T-helper 2 cell treated with Interferon-gamma antibody and Interleukin-4, amounts not matched to agents 5 μg/mL and 100 μg/mL, for 36 hours (primary cell): ENCODE results near the gene DDX54.

Experiments used
- DNase-seq: peaks from one replicate; pipeline ENCODE4 v3.0.0; 2021; ENCODE audit warnings: low spot score
- H3K27ac Mint-ChIP-seq: one replicate; pipeline ENCODE4 v1.8.0; 2021; ENCODE audit warnings: mild to moderate bottlenecking, mixed read lengths
- H3K27me3 Mint-ChIP-seq: one replicate; pipeline ENCODE4 v1.8.0; 2021; ENCODE audit warnings: low read depth, mixed read lengths
- H3K36me3 Mint-ChIP-seq: one replicate; pipeline ENCODE4 v1.8.0; 2021; ENCODE audit warnings: low read depth, mixed read lengths
- H3K4me1 Mint-ChIP-seq: one replicate; pipeline ENCODE4 v1.8.0; 2021; ENCODE audit warnings: low read depth, mixed read lengths
- H3K4me3 Mint-ChIP-seq: one replicate; pipeline ENCODE4 v1.8.0; 2022; ENCODE audit warnings: mild to moderate bottlenecking, moderate library complexity, mixed read lengths
- H3K9me3 Mint-ChIP-seq: one replicate; pipeline ENCODE4 v1.8.0; 2021; ENCODE audit warnings: mixed read lengths

The DDX54 gene

DNA sequence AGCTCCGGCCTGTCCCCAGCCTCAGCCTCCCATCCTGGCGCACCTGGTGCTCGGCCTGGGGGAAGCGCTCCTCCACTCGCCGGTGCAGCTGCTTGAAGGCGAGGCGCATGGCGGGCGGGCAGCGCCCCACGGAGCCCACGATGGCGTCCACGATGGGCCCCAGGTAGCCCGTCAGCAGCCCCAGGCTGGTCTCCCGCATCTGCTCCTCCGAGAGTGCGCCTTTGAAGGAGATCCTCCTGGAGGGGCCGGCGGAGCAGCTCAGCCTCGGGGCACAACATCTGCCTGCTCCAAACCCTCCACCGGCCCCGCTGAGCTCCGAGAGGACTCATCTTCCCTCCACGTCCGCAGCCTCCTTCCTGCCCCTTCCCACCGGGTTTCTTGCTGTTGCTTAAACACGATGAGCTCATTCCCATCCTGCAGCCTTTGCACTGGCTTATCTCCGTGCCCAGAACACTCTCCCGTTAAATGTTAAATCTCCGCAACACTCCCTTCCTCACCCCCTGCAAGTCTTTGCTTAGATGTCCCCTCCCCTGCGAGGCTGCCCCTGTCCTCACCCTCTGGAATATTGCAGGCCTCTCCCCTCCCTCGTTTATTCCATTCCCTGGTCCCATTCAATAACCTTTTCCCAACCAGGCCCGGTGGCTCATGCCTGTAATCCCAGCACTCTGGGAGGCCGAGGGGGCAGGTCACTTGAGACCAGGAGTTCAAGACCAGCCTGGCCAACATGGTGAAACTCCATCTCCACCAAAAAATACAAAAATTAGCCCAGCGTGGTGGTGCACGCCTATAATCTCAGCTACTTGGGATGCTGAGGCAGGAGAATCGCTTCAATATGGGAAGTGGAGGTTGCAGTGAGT lies 73.0 kb downstream of the DDX54 start:
- DNase-seq, result no peak
- Mint-ChIP-seq H3K4me1 (no peaks in the 10 kb centered on the region), H3K9me3 (no peaks in the 10 kb centered on the region), H3K4me3 (no peak overlapping the region), H3K27ac (no peak overlapping the region), H3K27me3 (no peaks in the 10 kb centered on the region), H3K36me3 (no peaks in the 10 kb centered on the region)

DNA sequence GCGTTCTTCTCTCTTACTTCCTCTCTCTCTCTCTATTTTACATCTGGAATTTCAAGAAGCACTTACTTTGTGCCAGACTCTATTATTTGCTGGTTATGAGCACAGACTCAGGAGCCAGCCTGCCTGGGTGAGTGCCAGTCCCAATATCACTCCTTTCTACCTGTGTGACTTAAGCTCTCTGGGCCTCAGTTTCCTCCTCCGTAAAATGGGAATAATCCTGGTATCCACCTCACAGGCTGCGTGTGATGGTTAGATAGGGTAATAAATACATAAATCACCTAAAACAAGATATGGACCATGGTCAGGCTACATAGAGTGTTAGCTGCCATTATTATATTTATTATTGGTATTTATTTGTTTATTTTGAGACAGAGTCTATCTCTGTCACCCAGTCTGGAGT lies 74.0 kb downstream of the DDX54 start:
- no peaks in the 10 kb centered on the region for H3K4me1 Mint-ChIP-seq
- no peak overlapping the region for H3K27ac Mint-ChIP-seq

DNA sequence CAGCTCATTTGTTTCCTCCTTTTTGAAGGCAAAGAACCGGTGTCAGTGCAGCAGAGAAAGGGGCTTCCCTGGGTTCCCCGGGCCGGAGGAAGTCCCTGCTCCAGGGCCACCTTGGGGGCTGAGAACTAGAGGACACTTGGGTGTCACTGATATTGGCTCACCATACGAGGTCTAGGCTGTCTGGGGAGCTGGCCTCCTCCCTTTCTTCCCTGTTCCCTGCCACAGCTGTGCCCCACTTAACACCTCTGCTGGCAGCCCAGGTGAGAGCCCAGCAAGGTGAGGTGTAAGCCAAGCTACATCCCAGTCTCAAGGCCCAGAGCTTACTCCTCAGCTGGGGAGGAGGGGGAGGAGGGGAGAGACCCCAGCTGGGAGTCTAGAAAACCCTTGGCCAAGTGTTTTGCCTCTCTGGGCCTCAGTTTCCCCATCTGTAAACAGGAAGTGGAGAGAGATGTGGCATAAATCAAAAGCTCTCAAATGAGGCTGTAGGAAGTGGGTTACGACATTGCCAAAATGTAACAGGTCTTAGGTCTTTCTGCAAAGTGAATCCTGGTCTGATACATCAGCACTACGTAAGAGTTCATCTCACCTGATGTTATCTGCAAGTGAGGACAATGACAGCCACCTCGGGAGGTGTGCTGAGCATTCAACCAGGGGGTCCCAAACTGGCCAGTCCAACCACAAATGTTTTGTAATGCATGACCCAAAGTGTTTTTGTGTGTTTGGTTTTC lies 75.2 kb downstream of the DDX54 start:
- DNase-seq, result no peak
- no peaks in the 10 kb centered on the region for H3K4me1 Mint-ChIP-seq
- no peaks in the 10 kb centered on the region for H3K27me3 Mint-ChIP-seq
- no peaks in the 10 kb centered on the region for H3K9me3 Mint-ChIP-seq
- H3K4me3 Mint-ChIP-seq, result no peak overlapping the region
- H3K36me3 Mint-ChIP-seq, result no peaks in the 10 kb centered on the region
- H3K27ac Mint-ChIP-seq, result no peak overlapping the region

More for the DNA sequence above, 74.0 kb downstream of the DDX54 start:
- Mint-ChIP-seq H3K27me3 (no peaks in the 10 kb centered on the region), H3K36me3 (no peaks in the 10 kb centered on the region), H3K9me3 (no peaks in the 10 kb centered on the region), H3K4me3 (no peak overlapping the region)
- no peak for DNase-seq

DNA sequence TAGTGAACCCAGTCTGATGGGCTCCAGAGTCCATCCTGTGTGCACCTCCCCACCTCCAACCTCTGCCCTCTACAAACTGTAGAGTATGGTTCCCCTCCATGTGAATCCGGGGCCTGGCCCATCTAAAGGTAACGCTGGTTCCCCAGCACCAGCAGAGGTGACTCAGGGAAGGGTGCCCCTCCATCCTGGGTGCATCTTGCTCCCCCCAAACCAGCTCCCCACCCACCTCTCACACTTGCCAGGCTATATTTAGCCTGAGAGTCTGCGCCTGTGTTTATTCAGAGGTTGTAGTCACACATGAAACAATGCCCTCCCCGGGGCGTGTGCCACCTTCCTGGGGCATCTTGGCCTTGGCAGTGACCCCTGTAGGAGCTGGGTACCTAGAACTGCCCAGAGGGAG lies 75.9 kb downstream of the DDX54 start:
- H3K27ac Mint-ChIP-seq, result no peak overlapping the region
- H3K27me3 Mint-ChIP-seq, result no peaks in the 10 kb centered on the region
- H3K36me3 Mint-ChIP-seq, result no peaks in the 10 kb centered on the region
- no peak overlapping the region for H3K4me3 Mint-ChIP-seq
- no peaks in the 10 kb centered on the region for H3K4me1 Mint-ChIP-seq
- DNase-seq, result no peak
- no peaks in the 10 kb centered on the region for H3K9me3 Mint-ChIP-seq

DNA sequence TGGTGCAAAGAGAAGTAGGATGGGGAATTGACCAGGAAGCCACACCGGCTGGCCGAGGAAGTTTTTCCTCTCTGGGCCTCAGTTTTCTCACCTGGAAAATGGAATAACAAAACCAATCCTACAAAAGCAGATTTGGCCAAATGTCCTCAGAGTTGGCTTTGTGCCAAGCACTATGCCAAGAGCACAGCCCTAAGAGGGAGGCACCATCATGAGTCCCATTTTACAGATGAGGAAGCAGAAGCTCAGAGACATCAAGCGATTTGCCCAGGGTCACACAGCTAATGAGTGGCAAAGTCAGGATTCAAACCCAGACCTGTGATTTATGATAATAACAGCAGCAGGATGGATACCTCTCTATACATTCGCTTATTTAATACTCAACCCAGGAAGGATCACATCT lies 77.0 kb downstream of the DDX54 start:
- Mint-ChIP-seq H3K36me3 (no peaks in the 10 kb centered on the region), H3K4me1 (peaks cover 2% of the 10 kb centered on the region), H3K4me3 (no peak overlapping the region), H3K9me3 (no peaks in the 10 kb centered on the region), H3K27me3 (no peaks in the 10 kb centered on the region), H3K27ac (no peak overlapping the region)
- DNase-seq, result no peak
